HFFc6 (cell line): Measurements from ENCODE around the gene CELF4. TPM values are rescaled to one million over a fixed set of nuclear protein-coding genes. Genes with fewer than 3 reads are reported as not detected.
A peak's percentile ranks its signal among the peaks of the same experiment; 100 is the strongest.

Experiments used
- DNase-seq: peaks from one replicate; pipeline ENCODE4 v3.0.0-alpha.2; 2018
- H3K27ac Mint-ChIP-seq: 2 replicates; pipeline ENCODE4 v1.8.0; 2020; ENCODE audit warnings: mild to moderate bottlenecking, mixed read lengths
- H3K27me3 Mint-ChIP-seq: 2 replicates; pipeline ENCODE4 v1.8.0; 2021; ENCODE audit warnings: mild to moderate bottlenecking, moderate library complexity, mixed read lengths; ENCODE audit not compliant: insufficient read depth
- H3K36me3 Mint-ChIP-seq: 2 replicates; pipeline ENCODE4 v1.8.0; 2021; ENCODE audit warnings: low read depth, mixed read lengths
- H3K4me1 Mint-ChIP-seq: 2 replicates; pipeline ENCODE4 v1.8.0; 2020; ENCODE audit warnings: low read depth, mixed read lengths
- H3K4me3 Mint-ChIP-seq: 2 replicates; pipeline ENCODE4 v1.8.0; 2020; ENCODE audit warnings: mild to moderate bottlenecking, moderate library complexity, mixed read lengths
- H3K9me3 Mint-ChIP-seq: 2 replicates; pipeline ENCODE4 v1.8.0; 2020; ENCODE audit warnings: mild to moderate bottlenecking, mixed read lengths
- CTCF ChIP-seq: fragments of 200-600 bp; sonication (generic); IDR thresholded peaks from 2 replicates; pipeline ENCODE4 v1.5.0; 2021; ENCODE audit warnings: antibody characterized with exemption, mild to moderate bottlenecking
- total RNA-seq, 6 experiments: library from RNA; stranded (reverse); fragmentation: NEBNext Ultra II Directional; extraction: Animal tissue kit (Norgen Biotek cat#: 25700); gene quantifications; 2 replicates in 1 of 6; 3 replicates in 5 of 6; pipeline ENCODE4 v1.2.3, GENCODE V29; 2021

CELF4 gene
- total RNA-seq, 6 experiments from 2014 or later, result not detected

- Mint-ChIP-seq H3K27me3 (peaks cover 32% of the 10 kb centered on the region), H3K9me3 (no peaks in the 10 kb centered on the region), H3K27ac (no peak overlapping the region), H3K4me3 (no peak overlapping the region), H3K36me3 (peaks cover 3% of the 10 kb centered on the region; the same call in 1 of the 2 replicates), H3K4me1 (no peaks in the 10 kb centered on the region)
- no peak for DNase-seq
- TF ChIP-seq CTCF, result no peak
Observed at GRCh38 chr18:37274309-37275236, 291.0 kb downstream of the CELF4 start.

GRCh38 chr18:37272841-37273240 lies 292.8 kb downstream of the CELF4 start:
- Mint-ChIP-seq H3K4me3 (no peak overlapping the region), H3K27ac (no peak overlapping the region)

GRCh38 chr18:37272226-37272625 lies 293.4 kb downstream of the CELF4 start:
- H3K4me3 Mint-ChIP-seq, result no peak overlapping the region
- no peak overlapping the region for H3K27ac Mint-ChIP-seq
- TF ChIP-seq CTCF, result no peak
- H3K36me3 Mint-ChIP-seq, result peaks cover 3% of the 10 kb centered on the region; the same call in 1 of the 2 replicates
- DNase-seq, result no peak
- no peaks in the 10 kb centered on the region for H3K4me1 Mint-ChIP-seq
- no peaks in the 10 kb centered on the region for H3K9me3 Mint-ChIP-seq
- peaks cover 28% of the 10 kb centered on the region for H3K27me3 Mint-ChIP-seq

More at GRCh38 chr18:37272841-37273240, 292.8 kb downstream of the CELF4 start:
- Mint-ChIP-seq H3K4me1 (no peaks in the 10 kb centered on the region), H3K36me3 (peaks cover 3% of the 10 kb centered on the region; the same call in 1 of the 2 replicates), H3K9me3 (no peaks in the 10 kb centered on the region), H3K27me3 (peaks cover 29% of the 10 kb centered on the region)
- DNase-seq, result no peak
- no peak for TF ChIP-seq CTCF

- no peak overlapping the region for H3K27ac Mint-ChIP-seq
- no peak for TF ChIP-seq CTCF
- no peak for DNase-seq
- no peaks in the 10 kb centered on the region for H3K9me3 Mint-ChIP-seq
- peaks cover 17% of the 10 kb centered on the region; the same call in 1 of the 2 replicates for H3K27me3 Mint-ChIP-seq
- no peak overlapping the region for H3K4me3 Mint-ChIP-seq
- no peaks in the 10 kb centered on the region for H3K4me1 Mint-ChIP-seq
- H3K36me3 Mint-ChIP-seq, result peaks cover 3% of the 10 kb centered on the region; the same call in 1 of the 2 replicates
Observed at GRCh38 chr18:37270666-37271052, 294.9 kb downstream of the CELF4 start.

GRCh38 chr18:37270038-37270665 lies 295.4 kb downstream of the CELF4 start:
- TF ChIP-seq CTCF, result no peak
- Mint-ChIP-seq H3K27ac (no peak overlapping the region), H3K4me3 (no peak overlapping the region), H3K9me3 (no peaks in the 10 kb centered on the region), H3K27me3 (peaks cover 13% of the 10 kb centered on the region; the same call in 1 of the 2 replicates), H3K36me3 (no peaks in the 10 kb centered on the region), H3K4me1 (no peaks in the 10 kb centered on the region)
- DNase-seq, result peak; percentile 20
